ENCODE results near the gene KDELR1.

The KDELR1 gene

DNA sequence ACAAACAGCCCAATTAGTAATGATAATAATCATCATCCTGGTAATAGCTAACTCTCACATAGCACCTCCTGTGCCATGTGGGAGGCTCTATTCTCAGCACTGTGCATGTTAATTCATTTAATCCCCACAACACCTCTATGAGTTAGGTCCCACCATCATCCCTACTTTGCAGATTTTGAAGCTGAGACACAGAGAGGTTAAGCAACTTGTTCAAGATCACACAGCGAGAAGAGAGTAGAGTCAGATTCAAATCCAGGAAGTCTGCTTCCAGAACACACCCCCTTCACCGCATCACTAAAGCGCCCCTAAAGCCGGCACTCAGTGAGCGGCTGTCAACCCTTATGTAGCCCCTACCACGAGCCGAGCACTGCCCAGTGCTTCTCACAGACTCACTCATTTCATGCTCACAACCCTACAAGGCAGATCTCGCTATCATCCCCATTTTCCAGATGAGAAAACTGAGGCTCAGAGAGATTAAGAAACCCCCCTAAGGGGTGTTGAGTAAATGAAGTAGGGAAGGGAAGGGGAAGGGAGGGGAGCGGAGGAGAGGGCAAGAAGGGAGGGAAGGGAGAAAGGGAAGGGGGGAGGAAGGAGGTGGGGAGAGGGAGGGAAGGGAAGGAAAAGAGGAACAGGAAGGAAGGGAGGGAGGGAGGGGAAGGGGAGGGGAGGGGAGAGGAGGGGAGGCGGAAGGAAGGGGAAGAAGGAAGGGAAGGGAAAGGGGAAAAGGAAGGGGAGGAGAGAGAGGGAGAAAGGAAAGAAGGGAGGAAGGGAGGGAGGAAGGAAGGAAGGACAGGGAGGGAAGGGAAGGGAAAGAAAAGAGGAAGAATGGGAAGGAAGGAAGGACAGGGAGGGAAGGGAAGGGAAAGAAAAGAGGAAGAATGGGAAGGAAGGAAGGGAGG is 49.6 kb downstream of the KDELR1 start:
- DNase-seq, result no peak

DNA sequence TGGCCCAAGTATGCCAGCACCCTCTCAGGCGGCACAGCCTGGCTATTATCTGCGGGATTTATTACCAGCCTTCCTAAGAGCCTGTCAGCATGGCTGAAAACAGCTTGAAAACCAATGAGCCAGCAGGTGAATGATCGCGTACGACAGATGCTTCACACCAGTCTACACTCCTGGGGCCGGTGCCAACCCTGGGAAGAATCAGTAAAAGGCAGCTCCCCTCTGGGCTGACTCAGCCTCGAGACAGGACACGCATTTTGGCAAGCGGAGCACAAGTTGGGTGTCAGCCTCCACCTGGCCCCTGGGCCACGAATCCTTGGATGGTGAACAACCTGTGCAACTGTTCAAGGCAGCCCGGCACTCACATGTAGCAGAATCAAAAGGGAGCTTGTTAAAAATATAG is 50.4 kb downstream of the KDELR1 start:
- DNase-seq, result peak; percentile 72

DNA sequence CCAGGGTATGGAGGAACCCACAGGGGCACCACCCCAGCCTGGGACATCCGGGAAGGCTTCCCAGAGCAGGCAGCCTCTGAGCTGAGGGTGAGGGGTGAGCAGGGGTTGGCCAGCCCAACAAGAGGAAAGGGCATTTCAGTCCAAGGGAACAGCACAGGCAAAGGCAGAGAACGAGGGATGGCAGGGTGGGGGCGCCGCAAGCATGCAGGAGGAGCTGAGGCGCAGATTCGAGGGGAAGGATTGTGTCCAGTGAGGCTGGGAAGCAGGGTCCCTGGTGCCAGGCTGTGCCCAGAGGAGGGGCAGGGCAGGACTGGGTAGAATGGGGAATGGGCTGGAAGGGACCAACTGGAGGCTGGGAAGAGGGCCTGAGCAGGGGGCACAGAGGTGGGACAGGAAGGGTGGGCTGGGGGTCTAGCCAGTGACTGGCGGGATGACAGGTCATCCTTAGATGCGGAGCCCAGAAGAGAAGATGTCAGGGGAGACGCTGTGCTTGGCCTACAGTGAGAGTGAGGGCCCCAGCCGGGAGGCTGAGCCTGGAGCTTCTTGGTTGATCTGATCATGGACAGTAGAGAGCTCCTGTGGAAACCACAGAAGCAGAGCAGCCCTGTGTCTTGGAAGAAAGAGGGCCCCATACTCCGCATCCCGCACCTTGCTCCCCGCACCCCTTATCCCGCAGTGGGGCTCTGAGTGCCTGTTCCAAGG is 52.4 kb downstream of the KDELR1 start:
- no peak for DNase-seq

DNA sequence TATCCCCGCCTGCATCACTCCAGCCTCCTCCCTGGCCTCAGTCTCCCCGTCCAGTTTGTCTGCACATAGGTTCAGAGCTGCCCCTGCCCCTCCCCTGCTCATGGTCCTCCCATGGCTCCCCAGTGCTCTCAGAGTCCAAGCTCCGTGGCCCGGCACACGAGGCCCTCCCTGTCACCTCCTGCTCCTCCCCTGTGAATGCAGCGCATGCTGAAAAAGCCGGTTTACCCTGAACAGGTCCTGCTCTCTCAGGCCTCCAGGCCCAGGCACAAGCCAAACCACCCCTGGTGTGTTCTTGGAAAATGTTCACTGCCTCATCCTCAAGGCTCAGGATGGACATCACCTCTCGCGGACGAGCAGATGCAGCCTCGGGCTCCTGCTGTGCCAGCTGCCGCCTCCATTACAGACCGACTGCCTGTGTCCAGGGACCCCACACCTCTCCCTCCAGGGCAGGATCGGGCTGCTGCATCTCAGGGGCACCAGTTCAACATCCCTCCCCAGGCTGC is 53.0 kb downstream of the KDELR1 start:
- no peak for DNase-seq

DNA sequence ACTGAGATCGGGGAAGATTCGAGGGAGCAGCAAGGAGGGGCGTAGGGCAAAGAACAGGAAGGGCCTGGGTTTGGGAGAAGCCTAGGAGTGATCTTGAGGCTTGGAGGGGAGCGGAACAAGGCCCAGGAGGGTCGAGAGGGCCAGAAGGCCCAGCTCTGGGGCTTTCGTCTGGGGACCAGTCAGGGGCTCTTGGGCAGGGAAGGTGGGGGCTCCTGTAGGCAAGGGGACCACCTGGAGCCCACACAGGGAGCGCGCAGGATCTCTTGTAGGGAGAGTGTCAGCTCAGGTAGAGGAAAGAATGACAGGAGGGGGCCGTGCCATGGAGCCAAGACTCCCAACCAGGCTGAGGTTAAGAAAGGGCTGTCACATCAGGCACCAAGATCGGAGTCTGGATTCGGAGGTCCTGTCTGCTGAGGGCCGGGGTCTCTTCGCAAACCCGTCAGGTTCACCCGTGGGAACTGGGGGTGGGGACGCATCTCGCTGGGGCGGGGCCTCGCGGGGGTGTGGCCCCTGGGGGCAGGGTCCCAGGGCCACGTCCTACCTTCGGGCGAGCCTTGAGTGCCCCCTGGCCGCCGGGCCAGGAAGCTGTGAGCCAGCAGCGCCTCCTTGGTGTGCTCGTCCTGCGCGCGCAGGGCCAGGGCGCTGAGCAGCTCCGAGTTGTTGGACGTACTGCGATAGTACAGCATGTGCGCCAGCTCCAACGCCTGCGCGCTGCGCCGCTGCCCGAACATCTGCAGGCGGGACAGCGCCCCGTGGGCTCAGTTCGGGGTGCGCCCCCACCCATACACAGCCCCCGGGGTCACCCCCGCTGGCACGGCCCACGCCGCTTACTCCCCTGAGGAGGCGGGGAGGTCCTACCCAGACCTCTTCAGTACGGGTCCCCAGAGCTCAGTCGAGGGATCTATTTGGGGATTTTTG is 57.6 kb downstream of the KDELR1 start:
- peak; percentile 28 for DNase-seq

DNA sequence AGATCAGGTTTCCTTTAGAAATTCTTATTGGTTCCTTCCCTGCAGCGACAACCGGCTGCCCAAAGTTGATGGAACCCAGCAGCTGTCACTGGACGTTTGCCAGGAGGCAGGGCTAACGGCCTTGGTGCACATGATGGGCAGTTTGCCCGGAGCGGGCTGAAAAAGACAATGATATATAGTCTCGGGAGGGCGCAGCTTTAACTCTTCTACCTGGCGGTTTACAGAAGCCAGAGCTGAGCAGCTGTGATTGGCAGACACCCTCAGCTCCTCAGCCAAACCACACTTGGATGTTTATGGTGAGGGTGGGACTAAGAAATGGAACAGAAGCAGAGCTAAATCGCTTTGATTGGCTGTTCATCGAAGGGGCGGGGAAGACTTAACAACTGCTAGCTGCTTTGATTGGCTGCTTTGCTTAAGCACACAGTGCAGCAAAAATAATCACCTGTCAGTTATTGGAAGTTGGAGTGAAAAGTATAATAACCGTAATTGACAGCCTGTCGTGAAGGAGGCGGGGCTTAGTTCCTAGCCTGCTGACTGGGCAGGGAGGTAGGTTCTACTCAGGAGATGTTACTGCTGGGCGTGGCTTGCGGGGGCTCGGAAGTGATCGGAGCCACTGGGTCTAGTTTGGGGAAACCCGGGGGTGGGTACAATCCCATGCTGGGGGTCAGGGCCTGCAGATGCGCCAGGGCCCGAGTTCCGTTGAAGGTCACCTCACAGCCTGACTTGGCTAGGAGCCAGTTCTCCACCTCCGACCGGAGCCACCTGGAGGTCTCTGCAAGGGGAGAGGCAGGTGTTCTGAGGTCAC is 58.5 kb downstream of the KDELR1 start:
- DNase-seq, result peak; percentile 99

Data from NCI-H2081 treated with DMSO at 0.1 percent for 48 hours (cell line).